PC-3 (cell line): ENCODE results near the gene ST3GAL3. TPM values are rescaled to one million over a fixed set of nuclear protein-coding genes. Genes with fewer than 3 reads are reported as not detected.

Source experiments
- ATAC-seq: fragments of 200-7000 bp; cut with Tn5 transposase; 2 replicates; pipeline ENCODE4 v1.9.1; 2020; ENCODE audit warnings: mild to moderate bottlenecking, moderate library complexity
- BruUV-seq: library from RNA; stranded (reverse); fragments of 400-500 nt; replicated peaks from 2 replicates; lab custom pipeline; 2021; lab: Mats Ljungman, UMichigan
- CTCF ChIA-PET: fragments of 300-600 bp; sonication (Branson Sonifier 250); formaldehyde crosslinking; loops from one replicate; lab custom pipeline; 2022; ENCODE audit warnings: antibody characterized with exemption; lab: Charles Lee
- POLR2A ChIA-PET: fragments of 300-600 bp; sonication (Branson Sonifier 250); formaldehyde crosslinking; loops from one replicate; lab custom pipeline; 2022; ENCODE audit warnings: antibody characterized with exemption; ENCODE audit not compliant: unreplicated experiment; lab: Charles Lee
- DNase-seq: peaks from one replicate; pipeline ENCODE4 v3.0.0-alpha.2; 2015
- H2AFZ ChIP-seq: fragments of 300-600 bp; sonication (generic); 2 replicates; pipeline ENCODE4 v1.6.0; 2016; ENCODE audit warnings: antibody characterized with exemption, low read length
- H3F3A ChIP-seq: fragments of 300-600 bp; sonication (generic); one replicate; pipeline ENCODE4 v1.6.0; 2017; ENCODE audit warnings: antibody characterized with exemption, low read length, control low read depth, mild to moderate bottlenecking; ENCODE audit not compliant: unreplicated experiment
- H3K27ac ChIP-seq: fragments of 300-600 bp; sonication (generic); 2 replicates; pipeline ENCODE4 v1.5.1; 2016; ENCODE audit warnings: mild to moderate bottlenecking, low read length
- H3K27me3 ChIP-seq: fragments of 300-600 bp; sonication (generic); 2 replicates; pipeline ENCODE4 v1.6.1; 2016; ENCODE audit warnings: low read length, mixed read lengths
- H3K36me3 ChIP-seq: fragments of 300-600 bp; sonication (generic); 2 replicates; pipeline ENCODE4 v1.6.1; 2016; ENCODE audit warnings: low read depth, mixed run types, low read length, mixed read lengths
- H3K4me1 ChIP-seq: fragments of 300-600 bp; sonication (generic); 2 replicates; pipeline ENCODE4 v1.5.1; 2016; ENCODE audit warnings: low read length; ENCODE audit not compliant: insufficient read depth
- H3K4me2 ChIP-seq: fragments of 300-600 bp; sonication (generic); 2 replicates; pipeline ENCODE4 v1.6.0; 2016; ENCODE audit warnings: low read length
- H3K4me3 ChIP-seq: fragments of 300-600 bp; sonication (generic); 2 replicates; pipeline ENCODE4 v1.5.1; 2016; ENCODE audit warnings: mild to moderate bottlenecking, low read length, mixed read lengths
- H3K79me2 ChIP-seq: fragments of 300-600 bp; sonication (generic); 2 replicates; pipeline ENCODE4 v1.6.1; 2017; ENCODE audit warnings: low read length, mixed read lengths
- H3K9ac ChIP-seq: fragments of 300-600 bp; sonication (generic); 2 replicates; pipeline ENCODE4 v1.6.0; 2016; ENCODE audit warnings: mild to moderate bottlenecking, low read length
- H3K9me2 ChIP-seq: fragments of 300-600 bp; sonication (generic); replicated peaks from 2 replicates; pipeline ENCODE4 v1.6.1; 2016; ENCODE audit warnings: mixed run types, low read length, mixed read lengths
- H3K9me3 ChIP-seq: fragments of 300-600 bp; sonication (generic); 2 replicates; pipeline ENCODE4 v1.6.1; 2016; ENCODE audit warnings: low read length, mixed read lengths
- H4K20me1 ChIP-seq: fragments of 300-600 bp; sonication (generic); 2 replicates; pipeline ENCODE4 v1.6.1; 2016; ENCODE audit warnings: low read length, mixed read lengths
- CTCF ChIP-seq: fragments of 300-600 bp; sonication (generic); conservative IDR thresholded peaks from 2 replicates; pipeline ENCODE4 v1.5.1; 2017; ENCODE audit warnings: antibody characterized with exemption, low read depth, mild to moderate bottlenecking, low read length
- EZH2 ChIP-seq: fragments of 300-600 bp; sonication (generic); IDR thresholded peaks from one replicate; pipeline ENCODE4 v1.6.1; 2017; ENCODE audit warnings: antibody characterized with exemption, mild to moderate bottlenecking, low read length; ENCODE audit not compliant: unreplicated experiment
- EZH2phosphoT487 ChIP-seq: fragments of 300-600 bp; sonication (generic); IDR thresholded peaks from 2 replicates; pipeline ENCODE4 v1.6.1; 2018; ENCODE audit warnings: mild to moderate bottlenecking, antibody characterized with exemption, low read length, borderline replicate concordance
- intact Hi-C: fragments of 100-400 bp; cut with micrococcal nuclease; formaldehyde crosslinking; loops from 2 replicates; pipeline ENCODE4 v1.9.0; 2023
- total RNA-seq: library from RNA; depleted of rRNA; stranded (reverse); fragments of >200 nt; gene quantifications from 2 replicates; pipeline ENCODE4 v1.2.3, GENCODE V29; 2014

Gene ST3GAL3
- total RNA-seq, 1 experiment from 2014 or later: 9.0 TPM

GRCh38 chr1:43879996-43880395 lies 172.7 kb downstream of the ST3GAL3 start:
- no peaks in the 10 kb centered on the region for H4K20me1 ChIP-seq
- 0 out of 2 replicates have a peak, but pooled peaks cover 4% of the 10 kb centered on the region for H3K9me2 ChIP-seq
- POLR2A ChIA-PET: no interaction called here
- peak overlapping the region; percentile 27; the same call in 1 of the 2 replicates for H3K4me2 ChIP-seq
- no peak for TF ChIP-seq EZH2
- TF ChIP-seq CTCF: no peak
- no peak overlapping the region for H2AFZ ChIP-seq
- no peak overlapping the region for H3K4me3 ChIP-seq
- no peak for ATAC-seq
- intact Hi-C loops: loop anchor here (5.0 kb wide), 1 partner anchor 43 kb away; no protein-coding TSS in a partner anchor
- H3K9me3 ChIP-seq: no peaks in the 10 kb centered on the region
- H3K9ac ChIP-seq: 0 out of 2 replicates have a peak overlapping the region, but pooled peaks have one; percentile 3
- no peaks in the 10 kb centered on the region for H3K79me2 ChIP-seq
- BruUV-seq: no TSS peak
- H3K36me3 ChIP-seq: no peaks in the 10 kb centered on the region
- H3K4me1 ChIP-seq: peaks cover 27% of the 10 kb centered on the region
- DNase-seq: no peak
- H3K27me3 ChIP-seq: no peaks in the 10 kb centered on the region
- H3K27ac ChIP-seq: peak overlapping the region; percentile 75
- CTCF ChIA-PET: no interaction called here
- H3F3A ChIP-seq: no peaks in the 10 kb centered on the region

- intact Hi-C loops: no loop called here
Measured at GRCh38 chr1:43880604-43881003, 173.3 kb downstream of the ST3GAL3 start.

GRCh38 chr1:43881415-43881814 lies 174.1 kb downstream of the ST3GAL3 start:
- H3K4me2 ChIP-seq: no peak overlapping the region
- H3K9ac ChIP-seq: no peak overlapping the region
- peaks cover 27% of the 10 kb centered on the region for H3K4me1 ChIP-seq
- no peaks in the 10 kb centered on the region for H3K9me3 ChIP-seq
- TF ChIP-seq EZH2phosphoT487 (no peak), CTCF (no peak), EZH2 (no peak)
- no peak overlapping the region for H3K4me3 ChIP-seq
- no peaks in the 10 kb centered on the region for H3K36me3 ChIP-seq
- H3K79me2 ChIP-seq: no peaks in the 10 kb centered on the region
- H2AFZ ChIP-seq: no peak overlapping the region
- ATAC-seq (no peak), DNase-seq (no peak)
- intact Hi-C loops: no loop called here
- ChIA-PET POLR2A (no interaction called here), CTCF (no interaction called here)
- H4K20me1 ChIP-seq: no peaks in the 10 kb centered on the region
- H3K27ac ChIP-seq: no peak overlapping the region
- 0 out of 2 replicates have a peak, but pooled peaks cover 4% of the 10 kb centered on the region for H3K9me2 ChIP-seq
- H3F3A ChIP-seq: no peaks in the 10 kb centered on the region
- no peaks in the 10 kb centered on the region for H3K27me3 ChIP-seq
- no TSS peak for BruUV-seq

More at GRCh38 chr1:43880604-43881003, 173.3 kb downstream of the ST3GAL3 start:
- H3K27ac ChIP-seq: no peak overlapping the region
- H3K9me3 ChIP-seq: no peaks in the 10 kb centered on the region
- H3K9me2 ChIP-seq: 0 out of 2 replicates have a peak, but pooled peaks cover 4% of the 10 kb centered on the region
- ATAC-seq (no peak), DNase-seq (no peak)
- no peaks in the 10 kb centered on the region for H3K79me2 ChIP-seq
- H3K27me3 ChIP-seq: no peaks in the 10 kb centered on the region
- H2AFZ ChIP-seq: no peak overlapping the region
- H3K36me3 ChIP-seq: no peaks in the 10 kb centered on the region
- no peaks in the 10 kb centered on the region for H3F3A ChIP-seq
- no peak overlapping the region for H3K9ac ChIP-seq
- POLR2A ChIA-PET: no interaction called here
- no peaks in the 10 kb centered on the region for H4K20me1 ChIP-seq
- peaks cover 27% of the 10 kb centered on the region for H3K4me1 ChIP-seq
- no TSS peak for BruUV-seq
- no peak overlapping the region for H3K4me2 ChIP-seq
- TF ChIP-seq EZH2 (no peak), CTCF (no peak), EZH2phosphoT487 (no peak)
- CTCF ChIA-PET: no interaction called here
- no peak overlapping the region for H3K4me3 ChIP-seq
